MM.1S (cell line): ENCODE data around the gene SERAC1.

ENCODE experiments used
- DNase-seq: peaks from one replicate; pipeline ENCODE4 v3.0.0-alpha.2; 2015
- H2AFZ ChIP-seq: fragments of 300-600 bp; sonication (generic); 2 replicates; pipeline ENCODE4 v1.6.0; 2016; ENCODE audit warnings: antibody characterized with exemption, low read length
- H3F3A ChIP-seq: fragments of 300-600 bp; sonication (generic); 2 replicates; pipeline ENCODE4 v1.6.1; 2016; ENCODE audit warnings: mild to moderate bottlenecking, antibody characterized with exemption, low read length, moderate library complexity, mixed read lengths; ENCODE audit not compliant: insufficient read depth
- H3K27ac ChIP-seq: fragments of 300-600 bp; sonication (generic); 2 replicates; pipeline ENCODE4 v1.5.1; 2016; ENCODE audit warnings: mild to moderate bottlenecking, low read length
- H3K27me3 ChIP-seq: fragments of 300-600 bp; sonication (generic); replicated peaks from 2 replicates; pipeline ENCODE4 v1.6.0; 2016; ENCODE audit warnings: low read length; ENCODE audit not compliant: insufficient read depth
- H3K36me3 ChIP-seq: fragments of 300-600 bp; sonication (generic); replicated peaks from 2 replicates; pipeline ENCODE4 v1.6.1; 2016; ENCODE audit warnings: mild to moderate bottlenecking, low read length, mixed read lengths; ENCODE audit not compliant: insufficient read depth
- H3K4me1 ChIP-seq: fragments of 300-600 bp; sonication (generic); 2 replicates; pipeline ENCODE4 v1.6.1; 2016; ENCODE audit warnings: low read length, mixed read lengths
- H3K4me2 ChIP-seq: fragments of 300-600 bp; sonication (generic); 2 replicates; pipeline ENCODE4 v1.6.0; 2016; ENCODE audit warnings: low read depth, low read length
- H3K4me3 ChIP-seq: fragments of 300-600 bp; sonication (generic); 2 replicates; pipeline ENCODE4 v1.5.1; 2016; ENCODE audit warnings: low read length, mixed read lengths
- H3K79me2 ChIP-seq: fragments of 300-600 bp; sonication (generic); 2 replicates; pipeline ENCODE4 v1.6.1; 2016; ENCODE audit warnings: mixed run types, low read length, mixed read lengths
- H3K9ac ChIP-seq: fragments of 300-600 bp; sonication (generic); 2 replicates; pipeline ENCODE4 v1.6.1; 2016; ENCODE audit warnings: low read length, mixed read lengths
- H3K9me2 ChIP-seq: fragments of 300-600 bp; sonication (generic); replicated peaks from 2 replicates; pipeline ENCODE4 v1.6.1; 2016; ENCODE audit warnings: mild to moderate bottlenecking, low read length, mixed read lengths; ENCODE audit not compliant: insufficient read depth
- H3K9me3 ChIP-seq: fragments of 300-600 bp; sonication (generic); replicated peaks from 2 replicates; pipeline ENCODE4 v1.6.1; 2016; ENCODE audit warnings: mild to moderate bottlenecking, low read length, mixed read lengths; ENCODE audit not compliant: insufficient read depth
- H4K20me1 ChIP-seq: fragments of 300-600 bp; sonication (generic); 2 replicates; pipeline ENCODE4 v1.6.1; 2016; ENCODE audit warnings: mild to moderate bottlenecking, low read length, moderate library complexity, mixed read lengths; ENCODE audit not compliant: insufficient read depth
- EZH2 ChIP-seq: fragments of 300-600 bp; sonication (generic); optimal IDR thresholded peaks from 2 replicates; pipeline ENCODE3; 2017; ENCODE audit warnings: low read depth, mild to moderate bottlenecking, antibody characterized with exemption, low read length, mixed read lengths
- EZH2phosphoT487 ChIP-seq: fragments of 300-600 bp; sonication (generic); IDR thresholded peaks from 2 replicates; pipeline ENCODE4 v1.6.1; 2018; ENCODE audit warnings: antibody characterized with exemption, low read length
- TF ChIP-seq, protein P1 (sequence below): fragments of 300-600 bp; sonication (generic); IDR thresholded peaks from 2 replicates; pipeline ENCODE4 v1.5.1; 2016; ENCODE audit warnings: antibody characterized with exemption, low read length, mixed read lengths

The SERAC1 gene

DNA sequence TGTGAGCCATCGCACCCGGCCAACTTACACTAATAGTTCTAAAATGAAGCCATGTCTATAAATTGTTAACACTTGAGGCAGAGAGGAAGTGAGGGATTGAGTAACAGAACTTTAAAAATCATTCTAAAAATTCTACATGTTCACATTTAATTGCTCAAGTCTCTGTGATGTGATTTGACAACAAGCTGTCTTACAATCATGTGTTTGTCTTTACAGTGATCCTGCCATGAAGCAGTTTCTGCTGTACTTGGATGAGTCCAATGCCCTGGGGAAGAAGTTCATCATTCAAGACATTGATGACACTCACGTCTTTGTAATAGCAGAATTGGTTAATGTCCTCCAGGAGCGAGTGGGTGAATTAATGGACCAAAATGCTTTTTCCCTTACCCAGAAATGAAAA is 23.7 kb upstream of the SERAC1 start:
- H3K4me3 ChIP-seq: no peak overlapping the region
- H3K9me3 ChIP-seq: no peaks in the 10 kb centered on the region
- no peak overlapping the region for H2AFZ ChIP-seq
- H3F3A ChIP-seq: no peaks in the 10 kb centered on the region
- no peak overlapping the region for H3K4me2 ChIP-seq
- DNase-seq: no peak
- H3K27ac ChIP-seq: no peak overlapping the region
- no peaks in the 10 kb centered on the region for H3K79me2 ChIP-seq
- H3K4me1 ChIP-seq: no peaks in the 10 kb centered on the region
- no peaks in the 10 kb centered on the region for H3K36me3 ChIP-seq
- no peak for TF ChIP-seq EZH2phosphoT487
- TF ChIP-seq, protein P1, sequence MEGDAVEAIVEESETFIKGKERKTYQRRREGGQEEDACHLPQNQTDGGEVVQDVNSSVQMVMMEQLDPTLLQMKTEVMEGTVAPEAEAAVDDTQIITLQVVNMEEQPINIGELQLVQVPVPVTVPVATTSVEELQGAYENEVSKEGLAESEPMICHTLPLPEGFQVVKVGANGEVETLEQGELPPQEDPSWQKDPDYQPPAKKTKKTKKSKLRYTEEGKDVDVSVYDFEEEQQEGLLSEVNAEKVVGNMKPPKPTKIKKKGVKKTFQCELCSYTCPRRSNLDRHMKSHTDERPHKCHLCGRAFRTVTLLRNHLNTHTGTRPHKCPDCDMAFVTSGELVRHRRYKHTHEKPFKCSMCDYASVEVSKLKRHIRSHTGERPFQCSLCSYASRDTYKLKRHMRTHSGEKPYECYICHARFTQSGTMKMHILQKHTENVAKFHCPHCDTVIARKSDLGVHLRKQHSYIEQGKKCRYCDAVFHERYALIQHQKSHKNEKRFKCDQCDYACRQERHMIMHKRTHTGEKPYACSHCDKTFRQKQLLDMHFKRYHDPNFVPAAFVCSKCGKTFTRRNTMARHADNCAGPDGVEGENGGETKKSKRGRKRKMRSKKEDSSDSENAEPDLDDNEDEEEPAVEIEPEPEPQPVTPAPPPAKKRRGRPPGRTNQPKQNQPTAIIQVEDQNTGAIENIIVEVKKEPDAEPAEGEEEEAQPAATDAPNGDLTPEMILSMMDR: no peak
- TF ChIP-seq EZH2: no peak
- no peaks in the 10 kb centered on the region for H3K27me3 ChIP-seq
- no peaks in the 10 kb centered on the region for H4K20me1 ChIP-seq
- no peak overlapping the region for H3K9ac ChIP-seq
- no peaks in the 10 kb centered on the region for H3K9me2 ChIP-seq

DNA sequence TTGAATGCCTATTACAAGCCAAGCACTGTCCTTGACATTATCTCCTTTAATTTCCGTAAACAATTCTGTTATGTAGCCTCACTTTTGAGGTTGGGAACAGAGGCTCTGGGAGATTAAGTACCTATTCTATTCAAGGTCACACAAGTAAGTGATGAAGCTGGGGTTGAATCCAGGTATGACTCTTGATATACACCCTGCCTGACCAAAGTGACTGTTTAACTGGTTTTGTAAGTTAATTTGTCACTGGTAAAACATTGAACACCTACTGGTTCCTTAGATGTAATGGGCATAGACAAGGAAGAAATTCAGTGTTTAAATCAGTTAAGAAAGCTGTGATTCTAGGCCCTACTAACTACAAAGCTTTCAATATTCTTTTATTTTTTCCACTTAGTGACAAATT is 23.0 kb upstream of the SERAC1 start:
- Histone ChIP-seq H3K4me2 (no peak overlapping the region), H3K9me3 (no peaks in the 10 kb centered on the region), H3K9ac (no peak overlapping the region), H2AFZ (no peak overlapping the region), H3K27ac (no peak overlapping the region), H3K9me2 (no peaks in the 10 kb centered on the region), H4K20me1 (no peaks in the 10 kb centered on the region), H3K36me3 (no peaks in the 10 kb centered on the region), H3F3A (no peaks in the 10 kb centered on the region), H3K27me3 (no peaks in the 10 kb centered on the region), H3K4me3 (no peak overlapping the region), H3K79me2 (no peaks in the 10 kb centered on the region), H3K4me1 (no peaks in the 10 kb centered on the region)
- DNase-seq: no peak
- TF ChIP-seq, protein P1: no peak

DNA sequence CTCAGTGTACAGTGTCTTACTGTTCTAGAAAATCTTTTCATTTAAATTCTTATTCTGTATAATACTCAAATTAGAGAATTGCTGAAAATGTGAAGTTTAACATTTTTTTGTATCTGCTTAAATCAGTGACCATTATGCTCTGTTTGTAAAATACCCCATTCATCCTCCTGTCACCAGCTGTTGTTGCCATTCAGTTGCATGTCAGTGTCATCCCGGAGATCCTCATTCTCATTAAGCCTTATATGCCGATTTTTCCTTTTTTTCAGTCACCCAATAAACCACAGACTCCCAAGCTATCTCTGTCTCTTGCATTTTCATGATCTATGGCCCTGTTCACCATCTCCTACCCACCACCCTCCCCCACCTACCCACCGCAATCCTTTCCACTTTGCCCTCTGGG is 20.5 kb upstream of the SERAC1 start:
- Histone ChIP-seq H3K9me2 (no peaks in the 10 kb centered on the region), H3K9me3 (no peaks in the 10 kb centered on the region), H3K4me3 (no peak overlapping the region), H3K79me2 (no peaks in the 10 kb centered on the region), H3K4me2 (no peak overlapping the region), H3F3A (no peaks in the 10 kb centered on the region), H2AFZ (no peak overlapping the region), H3K27me3 (no peaks in the 10 kb centered on the region), H3K27ac (no peak overlapping the region), H3K4me1 (no peaks in the 10 kb centered on the region), H4K20me1 (no peaks in the 10 kb centered on the region), H3K36me3 (no peaks in the 10 kb centered on the region), H3K9ac (no peak overlapping the region)
- no peak for DNase-seq
- TF ChIP-seq EZH2 (no peak), EZH2phosphoT487 (no peak)
- TF ChIP-seq, protein P1: no peak
